PC-9 (cell line): ENCODE results near the gene MYCN. TPM values are rescaled to one million over a fixed set of nuclear protein-coding genes. Genes with fewer than 3 reads are reported as not detected.

Source experiments
- BruUV-seq: library from RNA; stranded (reverse); fragments of 400-500 nt; replicated peaks from 2 replicates; lab custom pipeline; 2021; lab: Mats Ljungman, UMichigan
- CTCF ChIA-PET: fragments of 300-600 bp; sonication (Branson Sonifier 250); formaldehyde crosslinking; loops from one replicate; lab custom pipeline; 2022; ENCODE audit warnings: antibody characterized with exemption; lab: Charles Lee
- POLR2A ChIA-PET: fragments of 300-600 bp; sonication (Branson Sonifier 250); formaldehyde crosslinking; loops from one replicate; lab custom pipeline; 2022; ENCODE audit warnings: antibody characterized with exemption; ENCODE audit not compliant: unreplicated experiment; lab: Charles Lee
- DNase-seq, 2 experiments: peaks; one replicate each; pipeline versions ENCODE4 v3.0.0 to v3.0.0-alpha.2; 2015 to 2022; ENCODE audit warnings: mixed read lengths in 1 of 2
- H2AFZ ChIP-seq: fragments of 200-600 bp; sonication (generic); 2 replicates; pipeline ENCODE4 v1.8.1; 2017; ENCODE audit warnings: antibody characterized with exemption
- H3F3A ChIP-seq: fragments of 200-600 bp; sonication (generic); 2 replicates; pipeline ENCODE4 v1.8.1; 2017; ENCODE audit warnings: antibody characterized with exemption, mild to moderate bottlenecking, low read depth; ENCODE audit not compliant: insufficient read depth
- H3K27ac ChIP-seq: fragments of 200-600 bp; sonication (generic); 2 replicates; pipeline ENCODE4 v1.6.1; 2016; ENCODE audit warnings: mixed run types
- H3K27me3 ChIP-seq: fragments of 200-600 bp; sonication (generic); 2 replicates; pipeline ENCODE4 v1.6.1; 2016; ENCODE audit warnings: low read depth, mixed run types; ENCODE audit not compliant: insufficient read depth
- H3K36me3 ChIP-seq: fragments of 200-600 bp; sonication (generic); 2 replicates; pipeline ENCODE4 v1.6.1; 2016; ENCODE audit warnings: low read depth, mixed run types
- H3K4me1 ChIP-seq: fragments of 200-600 bp; sonication (generic); replicated peaks from 2 replicates; pipeline ENCODE4 v1.6.1; 2016; ENCODE audit warnings: mixed run types; ENCODE audit not compliant: insufficient read depth
- H3K4me2 ChIP-seq: fragments of 200-600 bp; sonication (generic); 2 replicates; pipeline ENCODE4 v1.6.1; 2017; ENCODE audit warnings: mixed run types
- H3K4me3 ChIP-seq: fragments of 200-600 bp; sonication (generic); 2 replicates; pipeline ENCODE4 v1.6.1; 2016; ENCODE audit warnings: mixed run types
- H3K79me2 ChIP-seq: fragments of 200-600 bp; sonication (generic); 2 replicates; pipeline ENCODE4 v1.6.1; 2017; ENCODE audit warnings: low read depth, mixed run types
- H3K9me2 ChIP-seq: fragments of 200-600 bp; sonication (generic); 2 replicates; pipeline ENCODE4 v1.8.1; 2017; ENCODE audit warnings: mild to moderate bottlenecking; ENCODE audit not compliant: insufficient read depth
- H3K9me3 ChIP-seq: fragments of 200-600 bp; sonication (generic); 2 replicates; pipeline ENCODE4 v1.8.1; 2016; ENCODE audit warnings: low read depth; ENCODE audit not compliant: insufficient read depth
- H4K20me1 ChIP-seq: fragments of 200-600 bp; sonication (generic); 2 replicates; pipeline ENCODE4 v1.8.1; 2017; ENCODE audit not compliant: insufficient read depth
- EZH2 ChIP-seq: fragments of 200-600 bp; sonication (generic); IDR thresholded peaks from 2 replicates; pipeline ENCODE4 v1.8.0; 2017; ENCODE audit warnings: antibody characterized with exemption, low read depth
- intact Hi-C: fragments of 100-400 bp; cut with micrococcal nuclease; formaldehyde crosslinking; loops from one replicate; pipeline ENCODE4 v1.10.0; 2022; ENCODE audit not compliant: unreplicated experiment
- total RNA-seq: library from RNA; stranded (reverse); gene quantifications from 2 replicates; pipeline ENCODE4 v1.2.3, GENCODE V29; 2021
- TF ChIP-seq, protein P1 (sequence below): fragments of 200-600 bp; sonication (generic); conservative IDR thresholded peaks from 2 replicates; pipeline ENCODE4 v1.6.1; 2017; ENCODE audit warnings: mixed run types, antibody characterized with exemption, mild to moderate bottlenecking, moderate library complexity

The MYCN gene
- total RNA-seq, 1 experiment from 2014 or later, result not detected

DNA sequence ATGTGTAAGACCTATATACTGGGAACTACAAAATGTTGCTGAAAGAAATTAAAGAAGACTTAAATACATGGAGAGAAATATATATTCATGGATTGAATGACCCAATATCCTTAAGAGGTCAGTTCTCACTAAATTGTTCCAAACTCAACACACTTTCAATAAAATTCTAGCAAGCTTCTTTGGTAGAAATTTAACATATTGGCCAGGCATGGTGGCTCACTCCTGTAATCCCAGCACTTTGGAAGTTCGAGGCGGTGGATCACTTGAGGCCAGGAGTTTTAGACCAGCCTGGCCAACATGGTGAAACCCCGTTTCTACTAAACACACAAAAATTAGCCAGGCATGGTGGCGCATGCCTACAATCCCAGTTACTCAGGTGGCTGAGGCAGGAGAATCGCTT lies 33.6 kb upstream of the MYCN start:
- POLR2A ChIA-PET, result no interaction called here

DNA sequence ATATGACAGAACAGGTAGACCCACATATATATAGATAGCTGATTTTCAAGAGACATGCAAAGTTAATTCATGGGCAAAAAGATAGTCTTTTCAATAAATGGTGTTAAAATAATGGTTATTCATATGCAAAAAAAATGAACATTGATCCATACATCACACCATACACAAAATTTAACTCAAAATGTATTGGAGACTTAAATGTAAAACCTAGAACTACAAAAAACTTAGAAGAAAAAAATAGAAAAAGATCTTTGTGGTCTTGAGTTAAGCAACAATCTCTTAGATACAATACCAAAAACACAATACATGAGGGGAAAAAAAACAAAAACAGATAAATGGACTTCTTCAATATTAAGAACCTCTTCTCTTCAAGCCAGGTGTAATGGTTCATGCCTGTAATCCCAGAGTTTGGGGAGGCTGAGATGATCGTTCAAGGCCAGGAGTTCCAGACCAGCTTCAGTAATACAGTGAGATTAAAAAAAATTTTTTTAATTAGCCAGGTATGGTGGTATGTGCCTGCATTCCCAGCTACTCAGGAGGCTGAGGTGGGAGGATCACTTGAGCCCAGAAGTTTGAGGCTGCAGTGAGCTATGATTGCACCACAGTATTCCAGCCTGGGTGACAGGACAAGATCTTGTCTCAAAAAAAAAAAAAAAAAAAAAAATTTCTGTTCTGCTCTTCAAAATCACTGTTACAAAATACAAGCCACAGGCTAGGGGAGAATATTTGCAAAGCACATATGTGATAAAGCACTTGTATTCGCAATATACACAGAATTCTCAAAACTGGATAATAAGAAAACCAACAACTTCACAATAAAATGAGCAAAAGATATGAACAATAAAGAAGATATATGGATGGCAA lies 32.7 kb upstream of the MYCN start:
- no peak overlapping the region for H3K4me2 ChIP-seq
- POLR2A ChIA-PET, result no interaction called here
- CTCF ChIA-PET, result interaction anchor here (0.6 kb wide), 1 partner anchor 121 kb away, joined by 3 read pairs; no protein-coding TSS in a partner anchor

More for the DNA sequence above, 33.6 kb upstream of the MYCN start:
- Histone ChIP-seq H3K4me2 (no peak overlapping the region), H3K27ac (no peak overlapping the region), H3K27me3 (peaks cover 12% of the 10 kb centered on the region), H3K9me2 (no peaks in the 10 kb centered on the region), H3K4me3 (no peak overlapping the region), H3F3A (no peaks in the 10 kb centered on the region), H3K79me2 (no peaks in the 10 kb centered on the region), H3K36me3 (no peaks in the 10 kb centered on the region), H3K9me3 (no peaks in the 10 kb centered on the region), H4K20me1 (no peaks in the 10 kb centered on the region), H2AFZ (no peak overlapping the region), H3K4me1 (no peaks in the 10 kb centered on the region)
- DNase-seq, result no peak
- TF ChIP-seq, protein P1, sequence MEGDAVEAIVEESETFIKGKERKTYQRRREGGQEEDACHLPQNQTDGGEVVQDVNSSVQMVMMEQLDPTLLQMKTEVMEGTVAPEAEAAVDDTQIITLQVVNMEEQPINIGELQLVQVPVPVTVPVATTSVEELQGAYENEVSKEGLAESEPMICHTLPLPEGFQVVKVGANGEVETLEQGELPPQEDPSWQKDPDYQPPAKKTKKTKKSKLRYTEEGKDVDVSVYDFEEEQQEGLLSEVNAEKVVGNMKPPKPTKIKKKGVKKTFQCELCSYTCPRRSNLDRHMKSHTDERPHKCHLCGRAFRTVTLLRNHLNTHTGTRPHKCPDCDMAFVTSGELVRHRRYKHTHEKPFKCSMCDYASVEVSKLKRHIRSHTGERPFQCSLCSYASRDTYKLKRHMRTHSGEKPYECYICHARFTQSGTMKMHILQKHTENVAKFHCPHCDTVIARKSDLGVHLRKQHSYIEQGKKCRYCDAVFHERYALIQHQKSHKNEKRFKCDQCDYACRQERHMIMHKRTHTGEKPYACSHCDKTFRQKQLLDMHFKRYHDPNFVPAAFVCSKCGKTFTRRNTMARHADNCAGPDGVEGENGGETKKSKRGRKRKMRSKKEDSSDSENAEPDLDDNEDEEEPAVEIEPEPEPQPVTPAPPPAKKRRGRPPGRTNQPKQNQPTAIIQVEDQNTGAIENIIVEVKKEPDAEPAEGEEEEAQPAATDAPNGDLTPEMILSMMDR, result no peak
- no peak for TF ChIP-seq EZH2
- no TSS peak for BruUV-seq
- CTCF ChIA-PET, result no interaction called here
- intact Hi-C loops, result no loop called here

DNA sequence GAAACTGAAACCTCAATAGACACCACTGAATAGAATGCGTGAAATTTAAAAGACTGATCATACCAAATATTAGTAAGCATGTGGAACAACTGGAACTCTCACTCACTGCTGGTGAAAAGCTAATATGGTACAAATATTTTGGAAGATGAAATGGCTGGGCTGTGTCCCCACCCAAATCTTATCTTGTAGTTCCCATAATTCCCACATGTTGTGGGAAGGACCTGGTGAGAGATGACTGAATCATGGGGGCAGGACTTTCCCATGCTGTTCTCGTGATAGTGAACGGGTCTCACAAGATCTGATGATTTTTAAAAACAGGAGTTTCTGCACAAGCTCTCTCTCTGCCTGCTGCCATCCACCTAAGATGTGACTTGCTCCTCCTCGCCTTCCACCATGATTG lies 32.0 kb upstream of the MYCN start:
- Histone ChIP-seq H3K4me1 (no peaks in the 10 kb centered on the region), H3K36me3 (no peaks in the 10 kb centered on the region), H3K27ac (no peak overlapping the region), H3K27me3 (peaks cover 17% of the 10 kb centered on the region), H3K4me3 (no peak overlapping the region), H3F3A (no peaks in the 10 kb centered on the region), H4K20me1 (no peaks in the 10 kb centered on the region), H3K9me2 (no peaks in the 10 kb centered on the region), H3K79me2 (no peaks in the 10 kb centered on the region), H3K9me3 (no peaks in the 10 kb centered on the region), H3K4me2 (no peak overlapping the region), H2AFZ (no peak overlapping the region)
- no peak for DNase-seq
- ChIA-PET CTCF (interaction anchor here (0.6 kb wide), 1 partner anchor 120 kb away, joined by 3 read pairs; no protein-coding TSS in a partner anchor), POLR2A (no interaction called here)
- TF ChIP-seq EZH2, result no peak
- TF ChIP-seq, protein P1, result no peak
- intact Hi-C loops, result no loop called here
- no TSS peak for BruUV-seq

More for the DNA sequence above, 32.7 kb upstream of the MYCN start:
- Histone ChIP-seq H3K9me3 (no peaks in the 10 kb centered on the region), H3F3A (no peaks in the 10 kb centered on the region), H3K79me2 (no peaks in the 10 kb centered on the region), H3K4me1 (no peaks in the 10 kb centered on the region), H2AFZ (no peak overlapping the region), H3K4me3 (no peak overlapping the region), H3K9me2 (no peaks in the 10 kb centered on the region), H3K27ac (no peak overlapping the region), H4K20me1 (no peaks in the 10 kb centered on the region), H3K36me3 (no peaks in the 10 kb centered on the region), H3K27me3 (peaks cover 12% of the 10 kb centered on the region)
- DNase-seq, result no peak
- intact Hi-C loops, result no loop called here
- TF ChIP-seq EZH2, result no peak
- TF ChIP-seq, protein P1, result no peak
- no TSS peak for BruUV-seq
